EH (cell line): ENCODE results near the gene TNIP3.
"Not testable (repeated sequence)": the region's sequence is repeated elsewhere in the genome, so short reads cannot be mapped to it uniquely, and the experiment has no call there.

Experiments used
- DNase-seq: peaks from one replicate; pipeline ENCODE4 v3.0.0-alpha.2; 2015; ENCODE audit warnings: low read depth

The TNIP3 gene

GRCh38 chr4:121177246-121178137 is 13.4 kb upstream of the TNIP3 start:
- DNase-seq, result no peak

GRCh38 chr4:121176082-121176934 is 12.2 kb upstream of the TNIP3 start:
- no peak for DNase-seq

- DNase-seq, result not testable (repeated sequence)
Observed at GRCh38 chr4:121171477-121171876, 7.4 kb upstream of the TNIP3 start.

GRCh38 chr4:121168446-121169281 is 4.5 kb upstream of the TNIP3 start:
- DNase-seq, result no peak

GRCh38 chr4:121166976-121167375 is 2.9 kb upstream of the TNIP3 start:
- DNase-seq, result no peak

- DNase-seq, result no peak
Observed at GRCh38 chr4:121165206-121165605, 1.1 kb upstream of the TNIP3 start.

GRCh38 chr4:121156822-121157769 is 7.0 kb downstream of the TNIP3 start:
- DNase-seq, result peak; percentile 47

- peak; percentile 91 for DNase-seq
Observed at GRCh38 chr4:121155893-121156292, 8.2 kb downstream of the TNIP3 start.

GRCh38 chr4:121154103-121154515 is 10.0 kb downstream of the TNIP3 start:
- DNase-seq, result no peak

- DNase-seq, result peak; percentile 26
Observed at GRCh38 chr4:121151942-121152341, 12.2 kb downstream of the TNIP3 start.

GRCh38 chr4:121150486-121150885 is 13.6 kb downstream of the TNIP3 start:
- peak; percentile 7 for DNase-seq

GRCh38 chr4:121150003-121150402 is 14.1 kb downstream of the TNIP3 start:
- peak; percentile 54 for DNase-seq

GRCh38 chr4:121148621-121149020 is 15.5 kb downstream of the TNIP3 start:
- DNase-seq, result no peak

GRCh38 chr4:121148000-121148399 is 16.1 kb downstream of the TNIP3 start:
- peak; percentile 83 for DNase-seq

GRCh38 chr4:121146530-121146929 is 17.6 kb downstream of the TNIP3 start:
- peak; percentile 44 for DNase-seq

GRCh38 chr4:121145430-121145829 is 18.7 kb downstream of the TNIP3 start:
- DNase-seq, result no peak

GRCh38 chr4:121144021-121144420 is 20.1 kb downstream of the TNIP3 start:
- DNase-seq, result no peak

- peak; percentile 24 for DNase-seq
Observed at GRCh38 chr4:121143131-121143530, 21.0 kb downstream of the TNIP3 start.

- peak; percentile 94 for DNase-seq
Observed at GRCh38 chr4:121140716-121141460, 23.2 kb downstream of the TNIP3 start.
